OCI-LY3 (cell line): ENCODE data around the gene ICAM5.

Experiments
- CTCF ChIP-seq: fragments of 200-600, 300-600 bp; sonication (generic); IDR thresholded peaks from 2 replicates; pipeline ENCODE4 v1.5.1; 2014; ENCODE audit warnings: antibody characterized with exemption, low read length, low read depth
- EZH2phosphoT487 ChIP-seq: fragments of 200-600 bp; shearing (Covaris generic); IDR thresholded peaks from 2 replicates; pipeline ENCODE4 v1.6.1; 2018; ENCODE audit warnings: antibody characterized with exemption, mixed run types, low read depth

GRCh38 chr19:10284960-10285278, 4.8 kb upstream of the ICAM5 start:
- TF ChIP-seq CTCF: no peak
- TF ChIP-seq EZH2phosphoT487: no peak
